Dedifferentiated amniotic fluid mesenchymal stem cell (primary cell): ENCODE measurements around the gene IQCE.
"Not testable (repeated sequence)": the region's sequence is repeated elsewhere in the genome, so short reads cannot be mapped to it uniquely, and the experiment has no call there.

Experiments used
- DNase-seq: peaks from one replicate; pipeline ENCODE4 v3.0.0-alpha.2; 2016; ENCODE audit errors: extremely low spot score

IQCE gene

GRCh38 chr7:2602406-2603043 is 43.7 kb downstream of the IQCE start:
- DNase-seq = no peak

DNA sequence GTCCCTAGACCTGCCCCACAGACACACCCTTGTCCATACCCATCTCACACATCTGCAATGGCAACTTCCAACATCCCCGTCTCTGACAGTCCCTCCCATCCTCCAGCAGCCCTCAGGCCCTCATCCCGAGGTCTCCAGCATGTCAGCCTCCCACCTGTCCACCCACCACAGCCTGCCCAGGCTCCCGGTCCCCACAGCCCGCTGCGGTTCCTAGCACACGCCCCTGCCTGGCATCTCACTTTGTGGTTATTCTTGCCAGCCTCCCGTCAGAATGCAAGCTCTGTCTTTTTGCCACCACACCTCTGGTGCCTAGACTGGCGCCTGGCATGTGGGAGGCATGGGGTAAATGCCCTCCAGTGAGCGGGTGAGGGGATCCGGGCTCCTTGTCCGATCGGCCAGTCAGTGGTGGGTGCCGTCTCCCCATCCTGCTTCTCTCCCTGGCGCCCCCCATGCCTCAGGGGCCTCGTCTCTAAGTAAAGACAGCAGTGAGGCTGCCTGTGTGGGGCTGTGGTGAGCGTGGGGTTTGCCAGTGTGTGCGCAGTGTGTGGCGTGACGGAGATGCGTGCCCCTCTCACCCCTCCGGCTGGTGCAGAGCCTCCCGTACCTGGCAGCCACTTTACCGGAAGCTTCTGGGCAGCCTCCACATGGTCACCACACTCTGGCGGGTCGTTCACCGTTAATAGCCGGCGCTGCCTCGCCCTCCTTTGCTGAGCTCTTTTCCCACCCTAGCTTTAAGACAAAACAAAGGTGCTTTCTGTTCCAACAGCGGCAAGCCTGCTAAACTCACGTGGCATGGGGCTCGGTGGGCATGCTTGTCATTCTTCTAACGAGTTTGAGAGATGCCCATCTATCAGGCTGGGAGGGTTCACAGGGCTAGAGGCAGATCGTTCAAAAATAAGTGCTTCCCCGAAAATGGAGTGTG is 44.5 kb downstream of the IQCE start:
- DNase-seq = no peak

DNA sequence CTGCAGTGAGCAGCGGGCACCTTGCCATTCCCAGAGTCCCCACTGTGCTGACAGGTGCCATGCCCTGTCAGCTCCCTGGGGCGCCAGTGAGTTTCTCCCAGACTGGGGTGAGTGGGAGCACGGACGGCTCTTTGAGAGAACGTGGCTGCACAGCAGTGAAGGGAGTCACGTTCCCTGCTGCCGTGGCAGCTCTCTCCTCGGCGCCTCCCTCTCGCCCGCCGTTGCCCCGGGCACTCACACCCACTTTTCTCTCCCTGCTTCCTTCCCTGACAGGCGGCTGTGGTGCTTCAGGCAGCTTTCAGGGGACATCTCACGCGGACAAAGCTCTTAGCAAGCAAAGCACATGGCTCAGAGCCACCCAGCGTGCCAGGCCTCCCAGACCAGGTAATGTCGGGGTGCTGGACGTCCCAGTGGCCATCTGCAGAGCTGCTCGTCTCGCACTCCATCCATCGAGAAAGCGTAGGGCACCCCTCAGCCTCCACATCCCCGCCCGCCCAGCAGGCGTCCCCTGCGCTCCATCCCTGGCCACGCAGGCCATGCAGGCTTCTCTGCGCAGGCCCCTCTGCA is 45.9 kb downstream of the IQCE start:
- DNase-seq = no peak

GRCh38 chr7:2605608-2606538 is 47.1 kb downstream of the IQCE start:
- DNase-seq = no peak

DNA sequence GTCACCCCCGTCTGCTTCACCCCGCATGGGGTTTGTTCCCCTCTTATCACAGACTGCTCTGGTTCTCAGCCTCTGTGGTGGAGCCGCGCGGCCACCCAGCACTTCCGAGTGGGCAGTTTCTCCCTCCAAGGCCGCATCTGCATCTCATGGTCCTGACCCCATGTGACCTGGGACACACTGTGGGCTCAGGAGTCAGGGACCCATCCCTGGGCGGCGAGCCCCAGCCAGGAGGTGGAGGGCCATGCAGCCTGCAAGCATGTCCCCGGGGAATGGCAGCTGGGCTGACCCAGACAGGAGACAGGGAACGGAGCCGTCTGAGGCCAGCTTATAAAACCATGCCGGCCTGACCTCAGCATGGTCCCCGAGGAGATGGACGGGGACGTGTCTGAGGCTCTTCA is 47.8 kb downstream of the IQCE start:
- DNase-seq = no peak

GRCh38 chr7:2607122-2607922 is 48.5 kb downstream of the IQCE start:
- no peak for DNase-seq

DNA sequence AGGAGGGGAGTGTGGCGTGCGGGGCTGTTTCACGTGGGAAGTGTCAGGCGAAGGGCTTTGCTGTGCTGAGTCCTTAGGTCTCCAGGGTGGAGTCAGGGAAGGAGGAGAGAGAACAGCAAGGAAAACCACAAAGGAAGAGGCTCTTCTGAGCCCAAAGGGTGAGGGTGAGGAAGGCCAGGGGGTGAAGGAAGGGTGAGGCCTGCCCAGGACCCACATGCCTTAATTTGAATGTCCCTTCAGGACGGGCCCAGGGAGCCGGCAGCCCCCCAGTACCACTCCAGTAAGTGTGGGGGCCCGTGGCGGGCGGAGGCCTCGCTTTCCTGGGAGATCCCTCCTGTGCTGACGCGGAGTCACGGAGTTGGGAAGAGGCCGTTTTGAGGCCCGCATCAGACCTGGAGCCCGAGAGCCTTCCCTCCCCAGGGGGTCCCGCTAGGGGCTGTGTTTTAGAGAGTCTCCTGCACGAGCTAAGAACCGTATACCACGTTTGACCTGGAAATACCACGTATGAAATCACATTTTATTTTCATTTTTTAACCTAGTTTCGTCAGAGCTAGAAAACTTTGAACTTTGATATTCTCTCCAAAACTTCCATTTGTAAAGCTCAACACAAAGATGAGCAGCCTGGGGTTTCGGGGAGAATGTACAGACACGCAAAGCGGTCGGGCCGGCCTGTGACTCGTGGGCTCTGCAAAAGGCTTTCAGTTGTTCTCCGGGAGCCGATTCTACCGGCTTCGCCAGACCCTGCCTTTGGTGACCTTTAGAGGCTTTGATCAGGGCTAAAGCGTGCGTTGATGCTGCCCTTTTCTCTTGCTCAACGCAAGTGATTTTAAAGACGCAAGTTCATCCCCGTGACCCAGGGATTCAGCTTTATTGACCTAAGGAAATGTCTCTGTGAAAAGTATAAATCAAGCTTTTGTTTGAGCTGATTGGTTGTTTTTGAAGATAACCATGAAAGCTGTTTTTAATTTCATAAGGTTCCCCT is 49.4 kb downstream of the IQCE start:
- no peak for DNase-seq

DNA sequence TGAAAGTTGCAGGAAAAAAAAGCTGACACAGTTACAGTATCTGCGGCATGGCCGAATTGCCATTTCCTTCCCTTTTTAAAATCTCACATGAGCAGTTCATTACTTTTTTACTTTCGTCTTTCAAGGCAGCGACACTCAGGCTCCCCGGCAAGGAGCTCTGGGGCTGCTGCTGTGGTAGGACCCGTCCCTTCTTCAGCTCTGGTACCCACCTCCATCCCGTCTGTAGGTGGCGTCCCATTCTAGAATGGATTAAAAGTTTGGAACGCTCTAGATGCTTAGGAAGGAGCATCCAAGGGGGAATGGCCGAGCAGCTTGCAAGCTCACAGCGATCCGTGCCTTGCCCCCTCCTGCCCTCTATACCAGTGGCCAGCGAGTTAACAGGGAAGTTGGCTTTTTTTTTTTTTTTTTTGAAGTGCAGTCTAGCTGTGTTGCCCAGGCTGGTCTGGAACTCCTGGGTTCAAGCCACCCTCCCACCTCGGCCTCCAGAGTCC is 50.2 kb downstream of the IQCE start:
- no peak for DNase-seq

DNA sequence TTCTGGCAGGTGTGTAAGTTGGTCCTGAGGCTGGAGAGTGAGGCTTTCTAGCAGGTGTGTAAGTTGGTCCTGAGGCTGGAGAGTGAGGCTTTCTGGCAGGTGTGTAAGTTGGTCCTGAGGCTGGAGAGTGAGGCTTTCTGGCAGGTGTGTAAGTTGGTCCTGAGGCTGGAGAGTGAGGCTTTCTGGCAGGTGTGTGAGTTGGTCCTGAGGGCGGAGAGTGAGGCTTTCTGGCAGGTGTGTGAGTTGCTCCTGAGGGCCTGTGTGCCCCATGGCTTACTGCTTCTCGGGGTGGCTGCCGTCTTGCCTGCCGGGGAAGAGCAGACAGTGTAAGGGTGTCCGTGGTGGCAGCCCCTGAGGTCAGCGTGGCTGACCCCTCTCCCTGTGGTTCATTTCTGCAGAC is 50.9 kb downstream of the IQCE start:
- not testable (repeated sequence) for DNase-seq

GRCh38 chr7:2610466-2610865 is 51.7 kb downstream of the IQCE start:
- no peak for DNase-seq

GRCh38 chr7:2610898-2611297 is 52.1 kb downstream of the IQCE start:
- DNase-seq = no peak

- no peak for DNase-seq
Measured at GRCh38 chr7:2611401-2611800, 52.6 kb downstream of the IQCE start.

DNA sequence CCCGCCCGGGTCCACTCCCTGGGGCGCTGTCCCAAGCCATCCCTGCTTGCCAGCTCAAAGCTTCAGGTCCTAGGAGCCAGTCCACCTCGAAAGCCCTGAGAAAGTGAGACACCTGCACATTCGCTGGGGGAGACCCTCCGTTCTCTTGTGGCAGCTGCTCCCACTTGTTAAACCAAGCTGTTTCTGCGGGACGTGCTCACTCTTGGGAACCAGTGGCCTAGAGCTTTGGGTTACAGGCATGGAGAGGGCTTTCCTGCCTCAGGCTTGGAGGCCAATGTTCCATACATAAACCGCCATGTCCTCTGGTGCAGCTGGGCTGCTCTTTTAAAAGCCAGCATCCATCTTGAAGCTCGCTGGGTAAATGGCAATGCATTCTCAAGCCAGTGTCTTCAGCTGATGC is 53.1 kb downstream of the IQCE start:
- DNase-seq = no peak

- no peak for DNase-seq
Measured at GRCh38 chr7:2612445-2613097, 53.8 kb downstream of the IQCE start.

DNA sequence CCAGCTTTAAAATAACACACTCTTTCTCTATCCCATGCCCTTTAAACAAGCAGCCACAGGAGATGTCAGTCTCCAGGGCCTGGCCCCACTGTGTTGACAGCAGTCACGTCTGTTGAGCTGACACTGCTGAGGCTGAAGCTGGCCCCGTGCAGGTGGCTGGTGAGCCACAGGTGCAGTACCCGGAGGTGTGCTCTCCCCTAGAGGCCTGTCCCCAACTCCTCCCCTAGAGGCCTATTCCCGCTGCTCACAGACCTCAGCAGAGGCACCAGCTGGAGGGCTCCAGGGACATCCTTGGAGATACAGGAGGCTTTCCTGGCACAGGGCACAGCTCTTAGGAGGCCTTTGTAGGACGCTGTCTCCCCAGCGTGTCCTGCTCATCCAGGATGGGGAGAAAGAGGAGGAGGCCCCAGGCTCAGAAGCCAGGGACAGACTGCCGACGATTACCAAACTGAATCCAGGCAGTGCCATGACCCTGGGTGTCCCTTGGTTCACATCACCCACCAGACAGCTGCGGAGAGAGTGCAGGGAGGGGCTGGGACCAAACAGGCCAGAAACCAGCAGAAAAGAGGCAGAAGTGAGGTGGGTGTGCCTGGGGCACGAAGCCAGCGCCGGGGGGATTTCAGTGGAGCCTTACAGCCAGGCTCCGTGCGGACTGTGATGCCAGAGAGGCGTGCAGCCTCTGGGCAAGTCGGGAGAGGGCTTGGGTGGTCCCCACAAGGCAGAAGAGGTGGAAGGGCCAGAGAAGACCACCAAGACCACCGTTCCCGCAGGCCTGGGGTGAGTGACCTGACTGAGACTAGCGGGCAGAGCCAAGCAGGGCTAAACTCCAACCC is 54.5 kb downstream of the IQCE start:
- no peak for DNase-seq

DNA sequence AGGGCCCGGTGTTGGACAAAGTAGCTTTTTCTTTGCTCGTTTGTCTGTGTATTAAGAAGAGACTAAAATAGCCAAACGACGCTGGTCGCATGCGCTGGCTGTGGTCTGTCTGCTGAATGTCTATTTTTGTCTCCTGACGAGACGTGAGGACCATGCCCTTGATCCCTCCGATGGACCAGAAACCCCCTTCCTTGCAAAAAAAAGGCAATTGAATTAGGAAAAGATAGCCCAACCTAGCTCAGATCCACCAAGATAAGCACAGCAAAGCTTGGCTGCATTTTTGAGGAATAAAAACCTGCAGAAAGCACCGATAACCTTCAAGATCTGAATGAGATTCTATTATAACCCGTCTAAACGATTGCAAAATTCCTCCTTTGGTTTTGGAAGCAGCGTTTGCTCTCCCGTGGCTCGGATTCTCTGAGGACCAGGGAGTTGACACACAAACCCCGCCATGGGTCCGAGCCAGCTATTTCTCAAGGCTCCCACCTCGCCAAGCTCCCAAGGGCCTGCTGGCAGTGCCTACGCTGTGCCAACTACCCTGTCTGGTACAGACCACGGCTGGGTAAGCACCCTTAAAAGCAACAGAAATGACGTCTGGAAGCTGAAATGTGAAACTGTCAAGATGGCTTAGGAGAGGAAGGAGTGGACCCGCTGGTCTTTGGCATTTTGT is 55.3 kb downstream of the IQCE start:
- no peak for DNase-seq

- no peak for DNase-seq
Measured at GRCh38 chr7:2614631-2615330, 56.0 kb downstream of the IQCE start.
